AG09319 (cell line): ENCODE results near the gene CDH13.

ENCODE experiments used
- DNase-seq: peaks from one replicate; pipeline ENCODE4 v3.0.0-alpha.2; 2010; ENCODE audit warnings: low read depth; ENCODE audit errors: extremely low read depth
- CTCF ChIP-seq: IDR thresholded peaks from 2 replicates; pipeline ENCODE4 v1.5.1; 2011; ENCODE audit warnings: low read depth, mild to moderate bottlenecking, inconsistent platforms, low read length, moderate library complexity

CDH13 gene

DNA sequence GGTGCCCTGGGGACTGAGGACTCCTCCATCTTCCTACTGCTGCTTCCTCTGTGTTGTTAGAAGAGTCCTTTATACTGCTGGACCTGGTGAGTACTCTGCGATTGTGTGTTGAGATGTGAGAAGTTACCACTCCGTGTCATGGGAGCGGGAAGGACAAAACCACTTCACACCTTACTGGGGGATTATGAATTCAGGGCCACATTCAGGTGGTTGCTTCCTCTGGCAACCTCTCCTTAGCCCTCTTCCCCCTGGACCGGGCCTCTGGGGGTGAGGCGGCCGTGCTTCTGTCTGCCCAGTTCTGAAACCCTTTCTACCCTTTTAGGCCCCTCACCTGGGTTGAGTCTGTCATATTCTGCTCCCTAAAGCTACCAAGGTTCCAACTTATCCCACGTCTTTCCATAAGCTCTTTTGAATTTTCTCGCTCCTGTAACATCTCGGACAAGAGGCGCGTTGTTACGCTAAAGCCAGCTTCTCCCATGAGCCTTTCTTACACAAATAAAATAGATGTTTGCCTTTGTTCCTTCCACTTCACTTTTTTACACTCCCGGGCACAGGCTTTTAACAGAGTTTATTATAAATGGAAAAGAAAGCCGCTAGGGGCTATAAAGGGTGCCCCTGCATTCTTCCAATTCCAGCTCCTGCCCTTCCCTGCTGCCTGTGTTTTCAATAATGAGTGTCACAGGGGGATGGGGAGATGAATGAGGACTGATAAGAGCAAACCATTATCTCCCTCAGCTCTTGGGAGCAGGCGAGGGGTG is 20.7 kb upstream of the CDH13 start:
- DNase-seq = no peak
- no peak for TF ChIP-seq CTCF

- TF ChIP-seq CTCF = no peak
- DNase-seq = no peak
Measured at GRCh38 chr16:82609140-82609539, 17.6 kb upstream of the CDH13 start.

DNA sequence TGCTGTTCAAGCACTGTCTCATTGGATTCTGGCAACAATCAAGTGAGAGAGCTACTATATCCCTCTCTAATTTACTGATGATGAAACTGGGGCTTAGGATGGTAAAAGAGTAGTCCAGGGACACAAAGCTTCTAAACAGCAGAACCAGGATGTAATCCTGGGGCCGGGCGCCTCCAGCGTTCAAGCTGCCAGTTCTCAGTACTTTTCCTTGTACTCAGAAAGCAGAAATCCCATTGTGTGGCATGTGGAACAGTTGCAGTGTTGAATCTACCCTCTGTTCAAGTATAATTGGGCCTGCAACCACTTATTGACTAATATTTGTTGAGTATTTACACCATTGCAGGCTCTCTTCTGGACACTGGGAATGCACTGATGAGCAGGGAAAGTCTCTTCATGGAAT is 14.5 kb upstream of the CDH13 start:
- no peak for TF ChIP-seq CTCF
- no peak for DNase-seq

GRCh38 chr16:82616356-82616755 is 10.4 kb upstream of the CDH13 start:
- DNase-seq = no peak
- no peak for TF ChIP-seq CTCF

GRCh38 chr16:82621781-82622180 is 5.0 kb upstream of the CDH13 start:
- TF ChIP-seq CTCF = no peak; the same call in 1 of the 2 replicates
- DNase-seq = no peak

- no peak for TF ChIP-seq CTCF
- no peak for DNase-seq
Measured at GRCh38 chr16:82623241-82623640, 3.5 kb upstream of the CDH13 start.

- DNase-seq = no peak
- no peak for TF ChIP-seq CTCF
Measured at GRCh38 chr16:82625066-82625968, 1.5 kb upstream of the CDH13 start.
